Posterior cingulate gyrus (tissue), 11 donors: ENCODE measurements around the gene RESF1.

Experiments used
- DNase-seq, 10 donors: peaks; one replicate each; pipeline versions ENCODE4 v3.0.0 to v3.0.0-alpha.2; 2020 to 2021; ENCODE audit warnings: mixed read lengths in 3 of 10
- intact Hi-C: fragments of 100-400 bp; cut with DNase I; formaldehyde crosslinking; loops from one replicate; pipeline ENCODE4 v1.15.1; 2023

The RESF1 gene

DNA sequence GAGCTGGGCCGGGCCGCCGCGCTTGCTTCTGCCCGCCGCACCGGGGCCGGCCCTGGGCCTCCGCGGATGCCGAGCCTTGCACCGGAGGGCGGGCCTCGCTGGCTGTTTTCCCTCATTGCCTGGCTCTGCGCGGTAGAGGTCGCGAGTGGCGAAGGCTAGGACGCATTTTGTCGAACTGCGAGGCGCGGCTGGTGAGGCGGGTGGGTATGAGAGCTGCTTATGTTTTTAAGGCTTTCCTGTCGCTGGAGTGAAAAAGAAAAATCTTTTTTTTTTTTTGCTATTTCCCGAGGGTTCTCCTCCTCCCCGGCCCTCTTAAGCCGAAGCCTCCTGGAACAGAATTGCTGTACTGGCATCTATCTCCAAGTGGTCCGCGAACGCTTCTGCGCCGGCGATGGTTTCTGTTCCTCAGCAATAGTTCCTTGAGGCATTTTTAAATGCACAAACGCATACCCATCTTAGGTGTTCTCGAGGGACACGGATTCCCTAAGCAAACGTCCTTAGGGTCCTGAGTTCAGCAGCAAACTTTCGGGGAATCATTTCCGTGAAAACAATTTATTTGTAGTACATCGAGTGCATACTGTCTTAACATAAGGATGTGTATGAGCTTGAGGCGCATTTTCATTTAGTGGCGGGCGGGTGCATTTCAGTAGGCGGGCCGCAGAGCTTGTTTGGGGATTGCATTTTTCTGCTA, 631 bp downstream of the RESF1 start:
- intact Hi-C loops: loop anchor here (1.0 to 10.0 kb wide), 4 partner anchors 233 to 715 kb away; partner anchors contain the start of genes AMN1, DNM1L and ETFBKMT
- peak; percentile 56 to 93 (median 68) for DNase-seq

DNA sequence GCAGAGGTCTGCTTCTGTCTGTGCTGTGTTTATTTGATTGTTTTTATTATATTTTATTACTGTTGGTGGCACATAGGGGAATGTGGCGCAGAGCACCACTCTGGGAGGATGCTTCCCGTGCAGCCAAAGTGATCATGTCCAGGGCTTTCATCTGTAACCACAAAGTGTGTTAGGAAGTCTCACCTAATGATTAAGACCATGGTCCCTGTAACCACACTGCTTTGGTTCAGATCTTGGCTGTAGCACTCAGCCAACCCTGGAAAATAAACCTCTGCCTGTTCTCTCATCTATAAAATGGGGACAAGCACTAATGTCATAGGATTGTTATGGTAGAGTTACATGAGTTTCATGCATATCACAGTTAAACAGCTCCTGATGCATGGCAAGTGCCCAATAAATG, 1.9 kb downstream of the RESF1 start:
- DNase-seq: no peak
- intact Hi-C loops: loop anchor here (5.0 to 10.0 kb wide), 2 partner anchors 234 to 714 kb away; partner anchors contain the start of genes AMN1 and DNM1L

DNA sequence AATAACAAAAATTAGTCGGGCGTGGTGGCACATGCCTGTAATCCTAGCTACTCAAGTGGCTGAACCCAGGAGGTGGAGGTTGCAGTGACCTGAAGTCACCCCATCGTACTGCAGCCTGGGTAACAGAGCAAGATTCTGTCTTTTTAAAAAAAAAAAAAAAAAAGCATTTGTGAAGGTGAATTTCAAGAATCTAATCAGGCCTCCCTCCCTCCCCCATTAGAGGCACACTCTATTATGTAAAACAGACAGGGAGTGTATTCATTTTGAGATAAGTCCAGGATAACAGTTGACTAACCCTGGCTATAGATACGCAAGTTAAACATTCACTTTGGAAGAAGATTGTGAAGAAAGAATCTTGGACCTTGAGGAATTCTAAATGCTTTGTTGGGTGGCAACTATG, 2.9 kb downstream of the RESF1 start:
- no peak for DNase-seq
- intact Hi-C loops: loop anchor here (5.0 to 10.0 kb wide), 2 partner anchors 235 to 713 kb away; partner anchors contain the start of genes AMN1 and DNM1L

DNA sequence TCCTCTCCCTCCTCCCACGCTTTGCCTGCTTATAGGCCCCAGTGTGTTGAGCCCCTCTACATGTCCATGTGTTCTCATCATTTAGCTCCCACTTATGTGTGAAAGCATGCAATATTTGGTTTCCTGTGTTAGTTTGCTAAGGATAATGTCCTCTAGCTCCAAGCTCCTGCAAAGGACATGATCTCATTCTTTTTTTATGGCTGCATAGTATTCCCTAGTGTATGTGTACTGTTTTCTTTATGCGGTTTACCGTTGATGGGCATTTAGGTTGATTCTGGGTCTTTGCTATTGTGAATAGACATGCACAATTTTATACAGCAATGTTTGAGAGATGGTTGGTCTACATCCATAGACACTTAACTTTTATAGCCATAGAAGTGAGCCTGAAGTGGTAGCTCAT, 5.1 kb downstream of the RESF1 start:
- intact Hi-C loops: loop anchor here (5.0 to 10.0 kb wide), 2 partner anchors 237 to 711 kb away; partner anchors contain the start of genes AMN1 and DNM1L

DNA sequence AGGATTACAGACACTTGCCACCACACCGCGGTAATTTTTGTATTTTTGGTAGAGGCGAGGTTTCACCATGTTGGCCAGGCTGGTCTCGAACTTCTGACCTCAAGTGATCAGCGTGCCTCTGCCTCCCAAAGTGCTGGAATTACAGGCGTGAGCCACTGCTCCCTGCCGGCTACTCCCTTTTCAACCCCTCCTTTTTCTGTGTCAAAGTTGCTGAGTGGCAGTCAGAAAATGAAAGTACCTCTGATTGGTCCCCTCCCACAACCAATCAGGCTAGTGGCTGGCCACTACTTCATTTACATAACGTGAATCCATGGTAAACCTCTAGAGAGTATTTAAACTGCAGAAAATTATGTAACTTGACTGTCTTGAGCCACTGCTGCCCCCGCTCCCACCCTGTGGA, 5.9 kb downstream of the RESF1 start:
- DNase-seq: no peak
- intact Hi-C loops: loop anchor here (10.0 kb wide), 1 partner anchor 710 kb away; the partner anchor contains the start of gene DNM1L

More for the DNA sequence above, 5.1 kb downstream of the RESF1 start:
- DNase-seq: no peak

DNA sequence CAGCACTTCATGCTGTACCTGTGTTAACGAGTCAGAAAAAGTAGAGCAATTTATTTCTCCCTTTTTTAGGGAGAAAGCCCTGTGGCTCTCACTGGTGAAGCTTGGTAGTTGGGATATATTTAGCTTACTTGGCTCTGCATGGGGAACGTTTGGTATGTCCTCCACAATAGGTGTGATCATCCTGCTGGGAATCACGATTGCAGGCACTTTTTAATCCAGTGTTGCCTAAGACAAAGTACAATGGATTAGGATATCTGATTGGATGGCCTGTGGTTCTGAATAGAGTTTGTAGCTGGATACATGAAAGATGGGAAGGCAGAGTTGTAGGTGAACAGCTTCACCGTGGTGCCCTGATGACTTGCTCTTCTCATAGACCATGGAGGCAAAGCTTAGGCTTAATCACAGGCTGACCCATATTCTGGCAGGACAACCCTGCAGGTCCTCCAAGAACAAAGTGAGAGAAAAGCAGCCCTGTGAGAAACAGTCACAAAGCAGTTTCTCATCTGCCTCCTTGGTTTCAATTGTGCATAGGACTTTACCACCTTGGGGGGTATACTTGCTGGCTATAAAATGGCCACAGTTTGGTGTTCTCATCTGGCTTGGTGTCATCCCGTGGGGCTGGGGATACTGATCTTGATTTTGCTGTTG, 7.5 kb downstream of the RESF1 start:
- intact Hi-C loops: loop anchor here (10.0 kb wide), 1 partner anchor 708 kb away; the partner anchor contains the start of gene DNM1L
- DNase-seq: no peak

DNA sequence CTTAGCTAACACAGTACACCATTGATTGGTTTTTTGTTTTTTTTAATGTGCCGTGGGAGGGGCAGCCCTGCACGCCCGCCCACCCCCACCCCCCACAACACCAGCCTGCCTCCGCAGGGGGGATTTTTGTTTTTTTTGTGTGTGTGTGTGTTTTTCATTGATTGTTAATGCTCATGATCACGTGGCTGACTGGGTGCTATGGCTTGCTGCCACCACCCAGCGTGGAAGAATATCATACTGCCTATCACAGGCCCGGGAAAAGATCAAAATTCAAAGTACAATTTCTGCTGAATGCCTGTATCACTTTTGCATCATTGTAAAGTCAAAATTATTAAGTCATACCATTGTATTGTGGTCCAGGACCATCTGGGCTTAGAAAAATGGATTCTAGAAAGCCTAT, 8.3 kb downstream of the RESF1 start:
- intact Hi-C loops: loop anchor here (10.0 kb wide), 1 partner anchor 707 kb away; the partner anchor contains the start of gene DNM1L
- peak in 1 of 10 donors; percentile 15 for DNase-seq

DNA sequence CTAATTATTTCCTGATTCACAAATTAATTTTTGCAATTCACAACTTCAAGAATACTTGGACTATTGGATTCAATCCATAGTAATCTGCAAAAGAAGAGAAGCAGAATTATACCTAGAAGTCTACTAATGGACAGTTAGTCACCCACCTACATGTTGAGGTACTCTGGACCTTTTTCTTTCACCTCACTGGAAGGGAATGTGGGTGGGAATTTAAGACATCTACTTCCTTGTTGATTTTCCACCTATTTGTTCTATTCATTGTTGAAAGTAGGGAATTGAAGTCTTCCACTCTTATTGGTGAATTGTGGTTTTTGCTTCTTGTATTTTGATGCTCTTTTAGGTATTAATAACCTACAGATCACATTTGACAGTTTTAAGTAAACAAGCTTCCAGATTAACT, 11.0 kb downstream of the RESF1 start:
- DNase-seq: no peak
- intact Hi-C loops: no loop called here

DNA sequence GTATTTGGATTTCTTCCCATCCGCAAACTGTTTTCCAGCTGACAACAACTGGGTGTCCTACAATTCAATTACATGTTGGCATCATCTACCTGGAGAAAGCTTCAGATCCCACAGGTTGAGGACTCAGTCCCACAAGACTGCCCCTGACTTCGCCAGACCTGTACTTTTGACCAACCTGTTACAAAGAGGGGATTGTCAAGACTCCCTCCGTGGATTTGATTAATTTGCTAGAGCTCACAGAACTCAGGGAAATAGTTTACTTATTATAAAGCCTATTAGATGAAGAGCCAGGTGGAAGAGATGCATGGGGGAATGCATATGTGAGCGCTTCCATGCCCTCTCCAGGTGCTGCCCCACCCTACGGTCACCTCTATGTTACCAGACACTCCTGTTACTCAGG, 14.6 kb downstream of the RESF1 start:
- no peak for DNase-seq
- intact Hi-C loops: no loop called here

DNA sequence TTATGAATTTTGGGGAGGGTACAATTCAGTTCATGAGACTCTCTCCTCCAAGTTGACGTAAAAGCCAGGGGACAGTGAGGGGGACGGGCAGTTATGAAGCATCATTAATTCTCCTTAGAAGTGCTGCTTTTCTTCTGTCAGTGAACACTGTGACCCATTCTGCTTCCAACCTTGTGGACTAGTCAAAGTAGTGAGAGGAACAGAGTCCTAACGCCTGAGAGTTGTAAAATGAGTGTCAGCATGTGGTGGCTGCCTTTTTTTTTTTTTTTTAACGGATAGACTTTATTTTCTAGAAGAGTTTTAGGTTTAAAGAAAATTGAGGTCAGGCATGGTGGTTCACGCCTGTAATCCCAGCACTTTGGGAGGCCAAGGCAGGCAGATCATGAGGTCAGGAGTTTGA, 15.5 kb downstream of the RESF1 start:
- intact Hi-C loops: no loop called here
- DNase-seq: no peak

DNA sequence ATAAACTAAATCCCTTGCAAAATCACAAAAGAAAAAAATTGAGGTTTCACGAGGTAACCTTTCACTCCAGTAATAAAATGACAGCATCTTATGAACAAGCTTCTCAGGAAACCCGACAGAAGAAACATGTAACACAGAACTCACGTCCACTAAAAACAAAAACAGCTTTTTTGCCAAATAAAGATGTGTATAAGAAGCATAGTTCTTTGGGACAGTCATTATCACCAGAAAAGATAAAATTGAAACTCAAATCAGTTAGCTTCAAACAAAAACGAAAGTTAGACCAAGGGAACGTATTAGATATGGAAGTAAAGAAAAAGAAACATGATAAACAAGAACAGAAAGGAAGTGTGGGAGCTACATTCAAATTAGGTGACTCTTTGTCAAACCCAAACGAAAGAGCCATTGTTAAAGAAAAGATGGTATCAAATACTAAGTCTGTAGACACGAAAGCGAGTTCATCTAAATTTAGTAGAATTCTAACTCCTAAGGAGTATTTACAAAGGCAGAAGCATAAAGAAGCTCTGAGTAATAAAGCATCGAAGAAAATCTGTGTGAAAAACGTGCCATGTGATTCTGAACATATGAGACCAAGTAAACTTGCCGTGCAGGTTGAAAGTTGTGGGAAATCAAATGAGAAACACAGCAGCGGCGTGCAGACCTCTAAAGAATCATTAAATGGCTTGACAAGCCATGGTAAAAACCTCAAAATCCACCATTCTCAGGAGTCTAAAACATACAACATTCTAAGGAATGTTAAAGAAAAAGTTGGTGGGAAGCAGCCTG, 25.8 kb downstream of the RESF1 start:
- intact Hi-C loops: no loop called here
- no peak for DNase-seq

DNA sequence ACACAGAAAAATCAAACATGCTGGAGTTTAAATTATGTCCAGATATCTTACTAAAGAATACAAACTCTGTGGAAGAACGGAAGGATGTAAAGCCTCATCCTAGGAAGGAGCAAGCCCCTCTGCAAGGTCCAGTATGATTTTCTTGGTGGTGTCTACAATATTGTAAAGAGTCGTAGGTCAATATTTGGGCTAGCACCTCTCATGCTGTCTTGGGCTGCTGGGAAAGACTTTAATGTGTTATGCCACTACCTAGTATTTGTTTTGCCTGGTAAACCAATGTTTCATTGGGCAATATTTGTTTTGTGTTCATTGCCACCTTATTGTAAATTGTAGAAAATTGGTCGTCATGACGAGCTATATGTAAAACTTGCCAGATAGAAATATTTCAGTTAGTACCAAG, 26.6 kb downstream of the RESF1 start:
- DNase-seq: no peak
- intact Hi-C loops: no loop called here

DNA sequence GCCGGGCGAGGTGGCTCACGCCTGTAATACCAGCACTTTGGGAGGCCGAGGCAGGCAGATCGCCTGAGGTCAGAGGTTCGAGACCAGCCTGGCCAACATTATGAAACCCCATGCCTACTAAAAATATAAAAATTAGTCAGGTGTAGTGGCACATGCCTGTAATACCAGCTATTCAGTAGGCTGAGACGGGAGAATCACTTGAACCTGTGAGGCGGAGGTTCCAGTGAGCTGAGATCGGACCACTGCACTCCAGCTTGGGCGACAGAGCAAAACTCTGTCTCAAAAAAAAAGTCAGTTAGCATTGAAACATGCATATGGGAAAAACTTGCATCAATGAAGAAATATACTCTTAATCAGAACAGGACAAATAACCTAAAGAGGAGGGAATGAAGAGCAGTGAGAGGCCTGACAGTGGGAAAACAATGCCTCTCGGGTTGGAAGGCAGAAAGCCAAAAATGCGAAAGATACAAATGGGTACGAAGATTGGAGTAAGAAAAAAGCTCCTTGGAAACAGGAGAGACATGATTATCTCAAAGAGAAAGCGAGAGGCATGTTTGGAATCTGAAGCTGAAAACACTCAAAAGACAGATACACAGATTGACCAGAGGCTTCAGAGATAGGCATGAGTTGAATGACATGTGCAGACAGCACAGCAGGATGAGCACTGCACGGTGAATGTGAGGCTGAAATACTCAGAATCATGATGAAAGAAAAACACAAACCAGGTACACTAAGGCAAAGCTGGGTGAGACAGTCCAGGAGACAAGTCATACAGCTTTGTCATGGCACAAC, 30.6 kb downstream of the RESF1 start:
- intact Hi-C loops: no loop called here
- DNase-seq: no peak

DNA sequence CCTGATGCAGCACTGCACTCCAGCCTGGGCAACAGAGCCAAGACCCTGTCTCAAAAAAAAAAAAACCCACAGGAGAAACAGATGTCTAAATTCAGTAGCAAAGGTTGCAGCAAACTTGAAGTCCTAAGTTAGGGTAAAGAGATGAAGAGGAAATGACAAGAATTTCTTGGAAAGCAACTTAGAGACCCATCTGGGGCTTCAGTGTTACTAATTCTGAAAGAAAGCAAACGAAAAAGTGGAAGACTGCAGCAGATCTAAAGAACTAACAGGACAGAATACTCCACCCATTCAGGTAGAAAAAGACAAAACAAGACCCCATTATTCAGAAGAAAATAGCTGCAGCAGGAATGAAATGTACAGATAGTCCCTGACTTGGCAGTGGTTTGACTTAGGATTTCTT, 31.9 kb downstream of the RESF1 start:
- intact Hi-C loops: no loop called here
- DNase-seq: no peak

DNA sequence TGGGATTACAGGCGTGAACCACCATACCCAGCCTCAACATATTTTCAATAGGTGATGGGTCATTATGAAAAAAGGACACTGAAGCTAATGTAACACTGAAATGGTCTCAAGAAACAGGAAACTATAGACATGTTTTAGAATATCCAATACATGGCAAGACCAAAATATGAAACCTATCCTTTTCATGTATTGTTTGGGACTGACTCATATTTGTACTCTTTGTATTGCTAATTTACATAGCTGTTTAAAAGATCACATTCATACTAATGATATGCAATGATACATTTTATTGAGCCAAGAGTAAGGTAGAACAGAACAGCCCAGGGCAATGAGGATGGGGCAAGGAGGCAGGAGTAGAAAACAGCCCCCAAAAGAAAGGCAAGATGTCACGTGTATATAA, 32.6 kb downstream of the RESF1 start:
- DNase-seq: no peak
- intact Hi-C loops: no loop called here

DNA sequence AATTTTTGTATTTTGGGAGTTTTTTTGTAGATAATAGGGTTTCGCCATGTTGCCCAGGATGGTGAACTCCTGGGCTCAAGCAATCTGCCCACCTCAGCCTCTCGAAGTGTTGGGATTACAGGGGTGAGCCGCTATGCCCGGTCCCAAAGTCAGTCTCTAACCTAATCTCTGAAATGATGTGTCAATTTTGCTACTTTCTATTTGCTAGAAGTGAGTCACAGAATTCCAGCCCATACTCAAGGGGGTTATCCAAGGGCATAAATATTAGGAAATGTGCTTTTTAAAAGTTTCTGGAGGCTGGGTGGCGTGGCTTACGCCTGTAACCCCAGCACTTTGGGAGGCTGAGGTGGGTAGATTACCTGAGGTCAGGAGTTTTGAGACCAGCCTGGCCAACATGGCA, 40.5 kb downstream of the RESF1 start:
- intact Hi-C loops: no loop called here
- DNase-seq: no peak

DNA sequence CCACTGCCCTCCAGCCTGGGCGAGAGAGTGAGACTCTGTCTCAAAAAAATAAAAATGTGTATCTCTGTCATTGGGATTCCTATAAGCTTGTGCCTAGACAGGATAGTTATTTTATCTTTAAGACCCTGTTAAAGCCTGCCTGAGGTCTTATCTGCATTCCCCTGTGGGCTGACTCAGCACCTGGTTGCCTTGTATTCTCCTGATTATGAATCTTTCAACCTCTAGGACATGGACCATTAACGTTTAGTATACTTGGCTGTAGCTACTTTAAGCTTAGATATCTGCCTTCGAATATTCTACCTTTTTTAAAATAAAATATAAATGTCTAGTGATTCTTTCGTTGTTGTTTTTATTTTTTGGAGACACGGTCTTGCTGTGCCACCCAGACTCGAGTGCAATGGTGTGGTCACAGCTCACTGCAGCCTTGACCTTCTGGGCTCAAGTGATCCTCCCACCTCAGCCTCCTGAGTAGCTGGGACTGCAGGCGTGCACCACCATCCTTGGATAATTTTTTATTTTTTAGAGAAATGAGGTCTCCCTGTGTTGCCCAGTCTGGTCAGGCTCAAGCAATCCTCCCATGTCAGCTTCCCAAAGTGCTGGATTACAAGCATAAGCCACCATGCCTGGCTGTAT, 41.3 kb downstream of the RESF1 start:
- intact Hi-C loops: no loop called here
- no peak for DNase-seq

DNA sequence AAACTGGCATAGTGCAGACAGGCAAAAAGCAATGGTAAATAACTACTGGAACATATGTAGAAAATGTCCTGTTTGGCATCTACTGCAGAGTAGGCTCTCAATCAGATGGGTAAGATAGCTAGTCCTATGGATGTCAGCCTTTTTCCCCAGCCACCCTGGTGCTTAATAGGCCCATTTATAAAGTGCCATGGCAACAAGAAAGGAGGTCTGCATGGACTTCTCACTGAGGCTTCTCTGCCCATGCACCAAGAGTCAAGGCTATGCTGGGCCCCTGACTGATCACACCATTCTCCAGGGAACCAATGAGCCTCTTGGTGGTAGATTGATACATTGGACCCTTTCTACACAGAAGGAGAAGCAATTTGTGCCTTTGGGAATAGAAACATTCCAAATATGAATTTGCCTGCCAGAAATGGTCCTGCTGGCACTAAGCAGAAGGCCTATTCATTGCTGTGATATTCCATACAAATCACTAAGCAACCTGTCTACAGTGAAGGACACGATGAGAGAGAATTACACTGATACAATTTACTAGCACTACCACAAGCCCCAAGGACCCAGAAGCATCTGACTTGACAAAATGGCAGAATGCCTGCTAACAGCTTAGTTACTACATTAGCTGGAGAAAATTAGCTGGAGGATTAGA, 43.8 kb downstream of the RESF1 start:
- DNase-seq: no peak
- intact Hi-C loops: no loop called here

DNA sequence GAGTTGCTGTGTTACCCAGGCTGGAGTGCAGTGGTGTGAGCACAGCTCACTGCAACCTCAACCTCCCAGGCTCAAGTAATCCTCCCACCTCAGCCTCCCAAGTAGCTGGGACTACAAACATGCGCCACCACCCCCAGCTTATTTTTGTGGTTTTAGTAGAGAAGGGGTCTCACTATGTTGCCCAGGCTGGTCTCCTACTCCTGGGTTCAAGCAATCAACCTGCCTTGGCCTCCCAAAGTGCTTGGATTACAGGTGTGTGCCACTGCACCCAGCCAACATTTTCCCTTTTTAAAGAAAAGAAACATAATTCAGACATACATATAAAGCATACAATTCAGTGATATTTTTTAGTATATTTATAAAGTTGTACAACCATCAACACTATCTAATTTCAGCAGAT, 44.4 kb downstream of the RESF1 start:
- intact Hi-C loops: no loop called here
- no peak for DNase-seq
